HG03108 (cell line): ENCODE measurements around the gene NRK.
"Not testable (repeated sequence)": the region's sequence is repeated elsewhere in the genome, so short reads cannot be mapped to it uniquely, and the experiment has no call there.

Experiments
- ATAC-seq: cut with Tn5 transposase; IDR thresholded peaks from one replicate; pipeline ENCODE4 v1.9.1; 2021; ENCODE audit warnings: moderate library complexity; ENCODE audit not compliant: unreplicated experiment

NRK gene

DNA sequence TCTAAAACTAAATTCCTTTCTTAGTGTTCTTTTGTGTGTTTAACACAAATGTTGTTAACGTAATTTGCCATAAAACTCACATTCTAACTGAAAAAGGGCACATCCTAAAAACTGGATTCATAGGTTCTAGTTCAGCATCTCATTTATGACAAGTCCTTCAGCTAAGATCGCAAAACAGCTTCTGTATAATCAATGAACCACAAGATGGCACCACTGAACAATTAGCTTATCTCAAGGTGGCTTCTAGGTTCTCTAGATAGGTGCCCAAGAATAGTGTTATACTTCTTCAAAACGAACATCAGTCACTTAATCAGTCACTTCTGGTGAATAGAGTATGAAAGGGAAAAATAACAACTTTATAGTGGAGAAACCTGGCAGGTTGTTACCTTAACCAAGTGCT, 54.3 kb downstream of the NRK start:
- ATAC-seq, result no peak

- no peak for ATAC-seq
Observed at GRCh38 chrX:105880491-105880890, 58.2 kb downstream of the NRK start.

DNA sequence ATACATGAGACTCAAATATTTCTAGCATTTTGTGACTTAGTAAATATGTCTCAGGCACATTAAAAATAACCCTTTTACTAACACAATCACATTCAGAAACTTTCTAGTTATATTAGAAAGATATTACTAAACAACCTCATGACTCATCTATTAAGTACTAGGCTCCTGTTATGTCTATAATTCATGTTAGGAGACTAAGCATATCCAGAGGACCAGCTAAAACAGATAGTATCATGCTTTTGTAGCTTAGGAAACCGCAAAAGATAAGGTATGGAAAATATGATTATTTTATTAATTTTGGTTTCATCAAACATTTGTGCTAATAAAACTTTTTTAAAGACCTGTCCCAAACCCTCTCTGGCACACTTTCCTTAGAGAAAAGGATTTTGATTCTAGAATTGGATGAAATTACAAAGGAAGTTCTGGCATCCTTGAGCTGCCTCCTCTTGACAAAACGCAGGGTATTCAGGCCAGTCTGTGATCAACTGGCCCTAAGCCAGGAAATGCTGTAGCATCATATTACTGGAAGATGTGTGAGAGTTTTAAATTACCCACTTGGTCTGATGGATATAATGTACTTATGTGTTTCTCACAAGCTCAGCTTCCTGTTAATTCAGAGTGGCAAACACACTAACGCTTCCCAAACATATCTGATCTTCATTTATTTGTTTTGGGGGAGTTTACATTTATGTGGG, 60.4 kb downstream of the NRK start:
- ATAC-seq, result no peak

DNA sequence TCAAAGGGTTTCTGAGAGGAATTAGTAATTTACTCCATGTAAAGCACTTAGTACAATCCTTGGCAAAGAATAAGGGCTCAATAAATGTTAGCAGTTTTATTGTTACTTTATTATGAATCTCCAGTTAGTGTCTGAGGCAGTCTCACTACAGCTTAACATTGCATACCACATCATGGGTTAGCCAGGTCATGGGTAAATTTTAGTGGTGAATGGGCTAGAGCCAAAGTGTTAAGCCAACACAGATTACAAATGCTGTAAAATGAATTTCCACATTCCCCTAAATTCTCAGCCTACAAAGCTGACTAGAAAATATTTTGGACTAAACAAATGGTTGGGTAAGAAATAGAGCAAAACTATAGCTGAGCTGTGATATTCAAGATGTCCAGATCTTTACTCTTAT, 72.4 kb downstream of the NRK start:
- ATAC-seq, result no peak

- ATAC-seq, result no peak
Observed at GRCh38 chrX:105909576-105909975, 87.2 kb downstream of the NRK start.

DNA sequence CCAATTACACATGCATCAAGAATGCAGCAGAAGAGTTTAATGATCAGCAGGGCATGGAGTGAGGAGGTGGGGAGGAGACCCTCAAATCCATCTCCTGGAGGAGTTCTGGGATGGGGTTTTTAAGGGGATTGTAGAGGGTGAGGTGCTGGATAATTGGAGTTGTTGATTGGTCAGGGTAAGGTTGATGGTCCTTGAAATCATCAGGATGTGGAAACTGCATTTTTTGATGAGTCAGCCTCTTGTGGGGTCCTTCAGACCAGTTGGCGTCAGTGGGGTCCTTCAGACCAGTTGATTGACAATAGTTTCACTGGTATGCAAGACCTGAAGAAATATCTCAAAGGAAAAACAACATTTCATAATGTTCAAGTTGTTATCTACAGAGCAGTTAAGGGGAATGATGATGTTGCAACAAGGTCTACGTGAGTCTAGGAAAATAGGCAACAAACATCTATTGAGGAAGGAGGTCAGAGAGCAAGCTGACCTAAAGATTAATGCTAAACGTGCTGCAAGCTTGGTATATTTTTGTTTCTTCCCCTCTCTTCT, 88.3 kb downstream of the NRK start:
- no peak for ATAC-seq

- no peak for ATAC-seq
Observed at GRCh38 chrX:105945266-105945665, 122.9 kb downstream of the NRK start.

DNA sequence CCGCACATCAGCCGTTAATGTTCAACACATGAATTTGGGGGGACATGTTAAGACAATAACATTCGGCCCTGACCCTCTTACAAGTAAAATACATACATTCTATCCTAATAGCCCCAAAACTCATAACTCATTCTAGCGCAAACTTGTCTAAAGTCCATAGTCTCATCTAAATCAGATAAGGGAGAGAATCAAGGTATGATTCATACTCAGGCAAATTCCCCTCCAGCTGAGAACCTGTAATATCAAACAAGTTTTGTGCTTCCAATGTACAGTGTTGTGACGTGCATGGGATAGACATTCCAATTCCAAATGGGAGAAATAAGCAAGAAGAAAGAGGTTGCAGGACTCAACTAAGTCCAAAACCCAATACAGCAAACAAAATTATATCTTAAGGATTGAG, 147.1 kb downstream of the NRK start:
- ATAC-seq, result no peak

- ATAC-seq, result no peak
Observed at GRCh38 chrX:105972690-105973386, 150.5 kb downstream of the NRK start.

GRCh38 chrX:105973387-105973739, 151.0 kb downstream of the NRK start:
- no peak for ATAC-seq

DNA sequence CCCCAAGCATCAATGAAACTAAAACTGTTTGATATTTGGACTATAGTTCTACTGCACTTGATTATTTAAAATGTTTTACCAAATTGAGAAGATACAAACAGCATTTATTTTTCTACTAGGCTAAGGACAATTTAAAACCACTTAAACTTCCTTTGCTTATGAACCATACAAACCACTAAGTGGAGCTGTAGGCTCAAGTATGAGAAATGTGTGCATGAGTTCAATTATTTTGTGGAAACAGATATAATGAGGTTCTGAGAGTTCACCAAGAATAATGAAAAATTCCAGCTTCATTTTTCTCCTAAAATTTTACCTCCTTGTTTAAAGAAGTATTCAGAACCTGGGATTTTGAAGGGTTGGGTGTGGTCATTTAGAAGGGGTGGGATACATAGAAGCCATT, 153.0 kb downstream of the NRK start:
- no peak for ATAC-seq

GRCh38 chrX:105981772-105982485, 159.6 kb downstream of the NRK start:
- no peak for ATAC-seq

- not testable (repeated sequence) for ATAC-seq
Observed at GRCh38 chrX:105988487-105988886, 166.1 kb downstream of the NRK start.

DNA sequence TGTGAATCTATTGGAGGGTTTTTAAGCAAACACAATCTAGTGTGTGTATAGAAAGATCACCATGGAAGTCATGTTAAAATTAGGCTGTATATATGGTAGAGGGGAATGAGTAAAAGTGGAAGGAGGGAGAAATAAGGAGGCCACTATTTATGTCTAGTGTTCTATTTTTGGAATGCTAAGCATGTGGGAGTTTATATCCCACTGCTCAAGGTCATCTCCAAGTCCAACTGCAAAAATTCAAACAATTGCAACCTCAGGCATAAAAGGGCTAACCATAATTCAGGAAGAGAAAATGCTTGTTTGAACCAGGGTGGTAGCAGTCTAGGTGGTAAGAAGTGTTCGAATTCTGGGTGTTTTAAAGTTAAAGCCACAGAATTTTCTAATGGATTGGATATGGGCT, 177.0 kb downstream of the NRK start:
- ATAC-seq, result no peak

DNA sequence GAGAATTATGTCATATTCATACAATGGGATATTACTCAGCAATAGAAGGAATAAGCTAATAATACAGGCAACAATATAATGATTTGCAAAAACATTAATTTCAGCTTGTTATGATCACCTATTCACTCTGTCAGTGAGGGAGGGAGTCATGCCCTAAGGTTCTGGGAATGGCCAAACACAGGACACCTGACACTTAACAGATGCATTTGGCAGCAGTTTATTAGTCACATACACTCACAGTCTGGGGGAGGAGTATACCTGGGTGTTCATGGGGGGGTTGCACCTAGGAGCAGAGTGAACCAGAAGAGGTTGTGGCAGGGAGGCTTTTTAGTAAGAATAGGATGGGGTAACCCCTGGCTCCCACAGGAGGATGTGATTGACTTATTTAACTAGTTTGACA, 177.9 kb downstream of the NRK start:
- ATAC-seq, result no peak

GRCh38 chrX:106000609-106001008, 178.3 kb downstream of the NRK start:
- not testable (repeated sequence) for ATAC-seq

DNA sequence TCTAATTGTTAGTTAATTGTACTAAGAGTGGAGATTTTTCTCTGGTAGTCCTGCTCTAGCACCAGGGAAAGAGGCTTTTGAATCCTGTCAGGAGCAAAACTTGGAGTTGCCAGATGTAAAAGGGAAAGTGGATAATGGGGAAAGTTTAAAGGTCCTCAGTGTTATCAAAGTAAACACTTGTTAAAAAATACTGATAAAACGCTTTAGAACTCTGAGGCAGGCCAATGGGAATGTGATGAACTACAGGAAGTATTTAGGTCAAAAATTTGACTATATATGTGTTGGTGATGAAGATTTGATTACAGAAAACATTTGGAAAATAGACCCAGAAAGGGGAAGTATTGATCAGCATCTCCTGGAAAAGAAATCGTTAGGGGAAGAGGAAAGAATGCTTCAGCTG, 183.3 kb downstream of the NRK start:
- ATAC-seq, result no peak

GRCh38 chrX:106007815-106008214, 185.5 kb downstream of the NRK start:
- ATAC-seq, result no peak
